HG03139 (cell line): ENCODE results near the gene MYG1.
"Not testable (repeated sequence)": the region's sequence is repeated elsewhere in the genome, so short reads cannot be mapped to it uniquely, and the experiment has no call there.

ENCODE experiments used
- ATAC-seq: cut with Tn5 transposase; IDR thresholded peaks from one replicate; pipeline ENCODE4 v1.9.1; 2021; ENCODE audit not compliant: unreplicated experiment

The MYG1 gene

GRCh38 chr12:53279888-53280498 is 19.5 kb upstream of the MYG1 start:
- no peak for ATAC-seq

DNA sequence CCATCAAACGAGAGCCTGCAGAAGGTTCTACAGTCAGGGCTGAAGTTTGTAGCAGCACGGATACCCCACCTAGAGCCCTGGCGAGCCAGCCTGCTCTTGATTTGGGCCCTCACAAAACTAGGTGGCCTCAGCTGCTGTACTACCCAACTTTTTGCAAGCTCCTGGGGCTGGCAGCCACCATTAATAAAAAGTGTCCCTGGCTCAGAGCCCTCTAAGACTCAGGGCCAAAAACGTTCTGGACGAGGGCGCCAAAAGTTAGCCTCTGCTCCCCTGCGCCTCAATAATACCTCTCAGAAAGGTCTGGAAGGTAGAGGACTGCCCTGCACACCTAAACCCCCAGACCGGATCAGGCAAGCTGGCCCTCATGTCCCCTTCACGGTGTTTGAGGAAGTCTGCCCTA is 13.0 kb upstream of the MYG1 start:
- no peak for ATAC-seq

GRCh38 chr12:53287741-53288216 is 11.7 kb upstream of the MYG1 start:
- no peak for ATAC-seq

DNA sequence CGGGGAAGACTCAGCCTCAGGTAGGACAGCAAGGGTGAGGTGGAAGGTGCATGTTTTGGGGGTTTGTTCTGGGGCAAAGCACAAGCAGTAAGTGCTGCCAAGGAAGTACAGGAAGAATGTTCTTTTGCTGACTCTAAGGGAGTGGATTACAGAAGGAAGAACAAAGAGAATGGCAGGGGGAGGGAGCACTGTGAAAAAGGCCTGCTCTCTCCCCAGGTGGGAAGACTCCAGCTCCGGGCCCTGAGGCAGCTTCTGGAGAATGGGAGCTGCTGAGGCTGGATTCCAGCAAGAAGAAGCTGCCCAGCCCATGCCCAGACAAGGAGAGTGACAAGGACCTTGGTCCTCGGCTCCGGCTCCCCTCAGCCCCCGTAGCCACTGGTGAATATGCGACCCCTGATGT is 11.2 kb upstream of the MYG1 start:
- ATAC-seq: no peak

DNA sequence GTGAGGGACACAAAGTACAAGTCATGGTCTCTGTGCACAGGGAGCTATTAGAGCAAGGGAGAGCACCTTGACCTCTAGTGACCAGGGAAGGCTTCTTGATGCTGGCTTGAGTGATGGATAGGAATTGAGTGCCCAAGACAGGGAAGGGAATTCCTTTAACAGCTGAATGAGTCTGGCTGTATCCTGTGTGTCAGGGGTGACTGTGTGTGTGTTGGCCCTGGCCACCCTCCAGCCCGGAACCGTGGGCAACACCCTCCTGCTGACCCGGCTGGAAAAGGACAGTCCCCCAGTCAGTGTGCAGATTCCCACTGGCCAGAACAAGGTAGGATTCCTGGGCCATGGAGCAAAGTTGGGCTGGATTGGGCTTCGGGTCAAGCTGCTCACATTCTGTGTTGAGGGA is 9.6 kb upstream of the MYG1 start:
- ATAC-seq: no peak

GRCh38 chr12:53290661-53291060 is 8.8 kb upstream of the MYG1 start:
- no peak for ATAC-seq

- ATAC-seq: no peak
These were observed 7.1 kb upstream of the MYG1 start for GRCh38 chr12:53292426-53292825.

- ATAC-seq: peak; percentile 83
These were observed 4.2 kb upstream of the MYG1 start, which contains the start of gene PFDN5 for GRCh38 chr12:53295070-53295890. TSS of gene PFDN5 (plus strand) at chr12:53295542. CDS start at chr12:53295568, 26 bp downstream.

DNA sequence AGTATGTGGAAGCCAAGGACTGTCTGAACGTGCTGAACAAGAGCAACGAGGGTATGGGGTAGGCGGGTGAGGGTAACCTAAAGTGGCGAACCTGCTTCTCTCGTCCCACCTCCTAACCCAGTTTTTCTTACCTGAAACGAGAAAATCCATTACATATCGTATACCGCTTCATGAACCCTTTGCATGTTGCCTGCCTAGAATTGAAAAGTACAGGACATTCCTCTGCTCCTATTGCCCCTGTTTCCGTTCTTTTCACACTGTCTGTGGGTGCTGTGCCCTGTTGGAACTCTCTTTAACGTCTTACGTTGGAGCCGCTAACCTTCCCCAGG is 3.6 kb upstream of the MYG1 start:
- no peak for ATAC-seq

DNA sequence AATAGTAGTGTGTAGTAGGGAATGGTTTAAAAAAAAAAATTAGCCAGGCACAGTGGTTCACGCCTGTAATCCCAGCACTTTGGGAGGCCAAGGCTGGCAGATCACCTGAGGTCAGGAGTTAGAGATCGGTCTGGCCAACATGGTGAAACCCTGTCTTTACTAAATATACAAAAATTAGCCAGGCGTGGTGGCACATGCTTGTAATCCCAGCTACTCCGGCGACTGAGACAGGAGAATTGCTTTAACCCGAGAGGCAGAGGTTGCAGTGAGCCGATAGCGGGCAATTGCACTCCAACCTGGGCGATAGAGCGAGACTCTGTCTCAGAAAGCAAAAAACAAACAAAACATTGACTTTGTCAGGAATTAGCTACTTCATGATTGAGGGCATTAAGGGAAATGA is 2.4 kb upstream of the MYG1 start:
- not testable (repeated sequence) for ATAC-seq

GRCh38 chr12:53298164-53298563 is 1.3 kb upstream of the MYG1 start:
- no peak for ATAC-seq

GRCh38 chr12:53299101-53299453 is 418 bp upstream of the MYG1 start:
- ATAC-seq: no peak

GRCh38 chr12:53300187-53300586 is 692 bp downstream of the MYG1 start:
- ATAC-seq: no peak

- no peak for ATAC-seq
These were observed 3.4 kb downstream of the MYG1 start for GRCh38 chr12:53302903-53303302.

DNA sequence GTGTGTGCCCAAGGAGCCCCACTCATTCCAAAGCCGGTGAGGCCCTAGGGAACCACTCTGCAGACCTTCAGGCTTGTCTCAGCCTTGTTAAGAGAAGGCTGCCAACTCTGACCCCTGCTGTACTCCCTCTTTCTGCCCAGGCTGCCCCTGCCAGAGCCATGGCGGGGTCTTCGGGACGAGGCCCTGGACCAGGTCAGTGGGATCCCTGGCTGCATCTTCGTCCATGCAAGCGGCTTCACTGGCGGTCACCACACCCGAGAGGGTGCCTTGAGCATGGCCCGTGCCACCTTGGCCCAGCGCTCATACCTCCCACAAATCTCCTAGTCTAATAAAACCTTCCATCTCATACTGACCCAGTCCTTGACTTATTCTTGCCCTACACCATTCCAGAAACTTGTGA is 7.3 kb downstream of the MYG1 start:
- ATAC-seq: no peak

- no peak for ATAC-seq
These were observed 8.8 kb downstream of the MYG1 start for GRCh38 chr12:53308276-53308675.

DNA sequence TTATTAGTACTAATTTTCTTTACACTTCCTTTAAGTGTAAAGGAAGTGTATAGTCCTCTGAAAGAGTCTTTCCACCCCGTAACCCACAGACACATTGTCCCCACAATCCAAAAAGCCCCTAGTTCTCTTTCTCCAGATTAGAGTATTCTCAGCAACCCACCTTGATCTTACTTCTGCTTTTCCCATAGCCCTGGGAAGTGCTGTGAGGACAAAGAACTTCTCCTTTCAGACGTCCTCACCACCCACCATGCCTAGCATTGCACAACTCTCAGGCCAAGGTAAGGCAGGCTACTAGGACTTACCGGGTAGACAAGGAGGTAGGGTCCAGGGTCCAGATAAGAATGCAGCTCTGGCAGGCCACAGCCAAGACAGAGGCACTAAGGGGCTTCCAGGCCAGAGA is 14.5 kb downstream of the MYG1 start:
- no peak for ATAC-seq

DNA sequence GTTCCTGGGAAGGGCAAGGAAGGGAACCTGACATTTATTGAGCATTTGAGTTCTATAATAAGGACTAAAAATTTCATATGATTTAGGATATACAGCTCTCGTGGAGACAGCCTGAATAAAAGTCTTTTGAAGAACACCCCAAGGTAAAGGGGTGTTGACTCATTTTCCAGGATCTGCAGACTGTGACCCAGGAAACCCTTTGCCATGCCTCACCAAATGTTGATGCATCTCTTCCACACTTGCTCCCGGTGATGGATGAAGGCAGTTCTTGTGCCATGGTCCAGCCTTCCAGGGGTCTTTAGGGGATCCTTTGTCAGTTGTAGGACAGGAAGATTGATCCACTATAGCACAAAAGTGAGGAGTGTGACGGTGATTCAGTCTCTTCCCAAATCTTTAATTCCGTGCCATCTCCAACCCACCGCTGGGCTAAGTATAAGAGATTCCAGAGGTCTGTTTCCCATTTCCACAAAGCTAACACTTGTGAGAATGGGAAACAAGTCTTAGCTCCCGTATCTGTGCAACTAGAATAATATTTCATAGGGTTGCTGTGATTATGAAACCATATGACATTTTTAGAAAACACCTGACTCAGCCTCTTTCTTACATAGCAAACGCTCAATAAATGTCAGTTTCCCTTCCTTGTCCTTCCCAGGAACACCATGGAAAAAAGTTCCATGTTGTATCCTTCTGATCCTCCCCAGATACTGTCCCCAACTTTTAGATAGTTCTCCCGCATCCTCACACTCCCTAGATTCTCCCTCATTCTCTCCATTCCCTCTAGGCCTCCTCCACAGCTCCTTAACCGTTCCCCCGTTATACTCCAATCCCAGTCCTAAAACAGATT is 21.1 kb downstream of the MYG1 start:
- no peak for ATAC-seq

DNA sequence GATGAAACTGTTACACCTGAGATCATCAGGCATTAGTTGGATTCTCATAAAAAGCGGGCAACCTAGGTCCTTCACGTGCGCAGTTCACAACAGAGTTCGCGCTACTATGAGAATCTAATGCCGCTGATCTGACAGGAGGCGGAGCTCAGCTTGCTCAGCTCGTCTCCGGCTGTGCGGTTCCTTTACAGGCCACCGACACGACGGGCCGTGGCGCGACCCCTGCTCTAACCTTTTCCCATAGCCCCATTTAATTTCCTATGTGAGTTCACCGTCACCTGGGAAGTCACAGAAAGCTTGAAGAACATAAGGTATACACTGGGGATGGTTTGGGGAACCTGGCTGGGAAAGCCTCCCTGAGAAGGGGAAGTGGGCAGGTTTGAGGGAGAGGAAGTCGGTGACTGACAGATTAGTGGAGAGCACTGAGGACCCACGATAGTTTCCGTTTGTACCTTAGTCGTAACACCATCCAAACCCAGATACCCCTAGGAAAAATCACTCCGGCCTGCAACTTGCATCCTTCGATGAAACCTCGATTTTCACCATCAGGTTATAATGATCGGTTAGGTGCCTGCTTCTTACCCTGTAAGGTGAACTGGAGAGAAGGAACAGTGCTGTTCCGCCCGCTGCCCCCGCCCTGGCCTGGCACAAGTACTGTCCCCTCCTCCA is 24.8 kb downstream of the MYG1 start:
- ATAC-seq: no peak

GRCh38 chr12:53324779-53325510 is 25.4 kb downstream of the MYG1 start:
- peak; percentile 48 for ATAC-seq
